Stimulated activated CD8-positive, alpha-beta memory T cell treated with anti-CD3 and anti-CD28 coated beads, Interleukin-7, amount 100 ng/mL, for 4 hours (primary cell): ENCODE measurements around the gene IMMP2L.
"Not testable (repeated sequence)": the region's sequence is repeated elsewhere in the genome, so short reads cannot be mapped to it uniquely, and the experiment has no call there.

ENCODE experiments used
- DNase-seq, 2 donors: peaks; one replicate each; pipeline ENCODE4 v3.0.0-alpha.2; 2020; ENCODE audit warnings: low read depth in 2 of 2

The IMMP2L gene

DNA sequence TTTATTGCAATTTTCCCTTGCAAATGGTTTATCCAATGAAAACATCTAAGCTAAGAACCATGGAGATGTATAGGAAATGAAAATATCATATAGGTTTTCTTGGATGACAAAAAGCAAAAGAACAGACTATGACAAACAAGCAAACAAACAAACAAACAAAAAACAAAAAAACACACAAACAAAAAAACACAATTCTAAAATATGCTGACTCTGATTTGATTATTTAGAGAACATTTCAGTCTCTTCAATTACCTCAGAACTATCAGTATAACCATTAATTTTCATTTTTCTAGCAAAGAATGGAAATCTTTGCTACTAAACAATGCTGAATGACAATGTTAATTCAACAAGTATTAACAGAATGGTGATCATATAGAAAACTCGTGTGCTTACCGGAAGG, 840.9 kb downstream of the IMMP2L start:
- DNase-seq, result no peak

DNA sequence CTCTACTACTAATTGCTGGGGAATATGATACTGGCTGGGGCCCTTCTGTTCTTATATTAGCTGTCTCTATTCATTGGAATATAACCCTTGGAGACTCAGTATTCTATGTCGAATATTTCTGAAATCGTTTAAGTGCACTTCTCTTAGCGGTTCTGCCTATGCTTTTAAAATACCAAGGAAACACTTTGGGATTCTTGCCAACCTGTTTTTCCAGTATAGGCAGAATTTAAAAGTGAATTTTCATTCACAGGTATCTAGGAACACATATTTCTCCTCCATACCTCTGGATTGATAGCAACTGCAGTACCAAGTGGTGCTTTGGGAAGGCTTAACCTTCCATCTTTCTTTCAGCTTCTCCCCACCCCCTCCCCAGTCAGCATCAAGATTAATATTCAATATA, 841.7 kb downstream of the IMMP2L start:
- no peak for DNase-seq

DNA sequence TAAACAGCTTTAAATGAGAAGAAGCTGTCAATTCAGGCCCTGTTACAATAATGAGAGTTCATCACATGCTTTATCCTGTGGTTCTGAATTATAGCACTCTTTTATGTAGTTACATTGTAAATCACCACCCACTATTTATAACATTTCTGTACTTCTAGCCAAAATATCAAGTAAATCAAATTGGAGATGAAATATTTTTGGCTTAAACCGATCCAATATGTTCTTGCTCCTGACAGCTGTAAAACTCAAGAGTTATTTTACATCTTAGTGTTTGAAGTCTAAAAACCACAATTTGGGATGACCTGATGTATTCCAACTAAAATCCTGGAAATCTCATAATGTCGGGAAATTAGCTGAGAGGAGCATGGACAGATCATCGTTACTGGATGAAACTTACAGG, 842.6 kb downstream of the IMMP2L start:
- no peak for DNase-seq

DNA sequence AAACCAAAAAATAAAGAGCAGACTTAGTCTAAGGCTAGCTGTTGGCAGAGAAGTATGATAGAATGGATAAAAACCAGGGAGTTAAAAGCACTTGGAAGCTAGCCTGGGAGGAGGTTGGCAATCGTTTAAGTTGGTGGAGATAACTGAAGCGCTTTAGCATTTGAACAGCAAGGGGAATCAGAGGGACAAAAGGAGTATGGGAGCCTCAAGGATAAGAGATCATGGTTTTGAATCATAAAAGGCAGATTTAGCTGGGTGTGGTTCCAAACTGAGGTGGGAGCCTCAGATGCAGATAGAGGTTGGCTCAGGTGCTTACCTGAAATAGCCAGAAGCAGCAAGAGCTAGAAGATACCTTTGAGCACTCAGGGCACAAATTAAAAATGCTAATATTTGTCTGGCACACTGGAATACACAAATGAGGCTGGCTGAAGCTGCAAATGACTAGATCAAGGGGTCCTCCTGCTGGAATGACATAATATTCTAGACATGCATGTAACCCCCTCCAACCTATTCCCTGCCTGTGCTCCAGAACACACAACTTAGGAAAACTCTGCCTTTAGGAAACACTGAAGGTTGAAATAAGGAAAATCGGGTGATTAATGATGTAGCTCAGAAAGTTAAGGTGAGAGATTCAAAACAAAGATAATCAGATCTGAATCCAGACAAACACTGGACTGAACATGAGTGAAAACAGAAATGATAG, 843.6 kb downstream of the IMMP2L start:
- DNase-seq, result no peak

DNA sequence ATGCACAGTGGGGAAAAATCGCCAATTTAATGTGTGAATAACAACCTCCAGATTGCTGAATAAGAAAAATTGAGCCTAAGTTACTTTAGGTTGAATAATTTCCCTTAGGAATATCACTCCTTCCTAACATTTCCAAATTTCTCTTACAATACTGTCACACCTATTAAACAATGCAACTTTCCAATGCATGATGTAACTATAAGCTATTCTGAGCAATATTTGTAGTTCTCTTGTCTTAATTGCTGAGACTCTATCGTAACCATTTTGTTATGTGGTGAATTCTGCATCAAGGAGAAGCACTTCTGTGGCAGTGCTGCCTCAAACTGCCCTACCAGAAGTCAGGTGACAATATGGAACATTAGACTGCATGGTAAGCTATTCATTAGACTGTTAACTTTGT, 858.1 kb downstream of the IMMP2L start:
- DNase-seq, result no peak

DNA sequence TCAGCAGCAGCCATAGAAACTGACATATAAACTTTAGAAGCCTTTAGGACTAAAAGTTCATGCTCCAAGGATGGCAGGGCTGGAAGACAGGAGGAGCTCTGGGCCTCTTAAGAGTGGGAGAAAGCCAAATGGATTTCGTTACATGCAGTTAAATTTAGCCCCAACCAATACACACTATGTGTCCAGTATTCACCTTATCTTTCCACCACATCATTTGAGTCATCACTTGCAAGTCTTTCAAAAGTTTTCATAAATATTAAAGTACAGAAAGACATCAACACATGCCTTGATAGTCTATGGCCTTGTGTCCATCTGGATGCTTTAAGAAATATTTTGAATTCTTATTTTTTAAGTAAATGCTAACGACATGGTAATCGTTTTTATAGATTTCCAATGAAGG, 863.7 kb downstream of the IMMP2L start:
- DNase-seq, result no peak

DNA sequence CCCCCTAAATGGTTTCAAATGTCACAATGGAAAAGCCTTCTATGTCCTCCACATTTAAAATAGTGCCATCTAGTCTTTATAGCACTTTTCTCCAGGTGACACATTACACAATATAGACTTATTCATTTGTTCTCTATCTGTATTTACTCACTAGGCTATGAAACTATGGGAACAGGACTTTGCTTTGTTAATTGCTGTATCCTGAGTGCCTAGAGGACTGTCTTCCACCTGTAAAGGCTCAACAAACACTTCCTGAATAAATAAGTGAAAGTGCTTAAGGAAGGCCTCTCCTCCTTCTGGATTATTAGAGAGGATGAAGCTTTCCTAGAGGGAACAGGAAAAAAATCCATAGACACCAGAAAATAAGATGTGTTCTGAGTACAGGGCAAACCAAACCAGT, 868.9 kb downstream of the IMMP2L start:
- no peak for DNase-seq

DNA sequence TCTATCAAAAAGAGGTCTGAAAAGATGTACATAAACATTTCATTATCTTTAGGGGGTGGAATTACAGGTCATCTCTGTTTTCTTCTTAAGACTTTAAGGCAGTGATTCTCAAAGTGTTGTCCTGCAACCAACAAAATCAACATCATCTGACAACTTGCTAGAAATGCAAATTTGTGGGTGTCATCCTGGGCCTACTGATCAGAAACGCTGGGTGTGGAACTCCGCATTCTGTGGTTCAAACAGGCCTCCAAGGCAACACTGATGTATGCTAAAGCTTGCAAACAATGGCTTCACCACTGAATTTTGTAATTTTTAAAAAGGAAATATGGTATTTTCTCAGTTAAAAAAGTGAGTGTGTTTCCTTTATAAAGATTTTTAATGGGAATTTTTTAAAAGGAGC, 873.4 kb downstream of the IMMP2L start:
- no peak for DNase-seq

DNA sequence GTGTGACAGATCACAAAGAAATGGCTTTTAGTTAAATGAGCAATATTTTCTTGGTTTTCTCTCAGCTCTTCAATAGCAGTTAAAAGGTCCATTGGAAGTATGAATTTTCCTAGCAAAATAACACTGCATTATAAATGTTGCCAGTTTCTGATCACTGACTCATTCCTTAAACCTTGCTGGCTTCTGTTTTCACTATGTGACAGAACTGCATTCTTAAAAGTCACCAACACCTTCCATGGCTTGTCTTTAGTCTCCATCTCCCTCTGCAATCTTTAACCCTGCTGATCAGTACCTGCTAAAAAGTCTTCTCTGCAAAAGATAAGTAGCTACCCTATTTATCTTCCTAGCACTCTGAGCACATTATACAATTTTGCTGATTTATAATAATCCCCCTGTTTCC, 876.4 kb downstream of the IMMP2L start:
- no peak for DNase-seq

DNA sequence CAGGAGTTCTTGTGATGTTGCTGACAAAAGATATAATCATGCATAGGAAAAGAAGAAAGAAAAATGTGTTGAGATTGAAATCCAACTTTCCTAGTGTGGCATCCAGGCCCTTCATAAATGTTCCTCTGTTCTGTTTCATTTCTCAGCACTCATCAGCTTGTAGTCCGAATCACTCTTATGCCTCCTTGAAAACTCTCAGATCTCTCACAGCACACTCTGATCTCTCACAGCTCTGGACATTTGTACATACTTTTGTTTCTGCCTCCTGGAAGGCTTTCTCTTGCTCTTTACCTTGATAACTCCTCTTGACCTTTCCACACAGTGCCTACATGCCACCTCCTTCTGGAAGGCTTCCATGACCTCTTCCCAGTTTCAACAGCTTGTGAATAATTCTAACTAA, 880.4 kb downstream of the IMMP2L start:
- no peak for DNase-seq

DNA sequence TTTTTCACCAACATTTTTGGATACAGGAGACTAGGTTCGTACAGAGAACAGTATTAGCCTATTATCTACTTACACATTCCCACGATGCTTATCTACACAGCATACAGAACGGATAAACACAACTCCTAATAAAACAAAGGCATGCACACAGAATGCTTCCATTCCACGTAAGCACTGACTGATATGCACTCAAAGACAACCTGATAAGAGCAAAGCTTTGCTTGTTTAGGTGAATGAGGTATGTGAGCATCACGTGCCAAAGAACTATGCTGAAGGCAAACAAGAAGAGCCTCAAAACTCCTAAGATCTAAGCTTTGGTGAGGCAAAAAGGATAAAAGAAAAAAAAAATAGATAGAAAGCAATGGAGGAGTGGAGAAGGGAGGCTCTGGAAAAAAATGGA, 884.9 kb downstream of the IMMP2L start:
- DNase-seq, result no peak

DNA sequence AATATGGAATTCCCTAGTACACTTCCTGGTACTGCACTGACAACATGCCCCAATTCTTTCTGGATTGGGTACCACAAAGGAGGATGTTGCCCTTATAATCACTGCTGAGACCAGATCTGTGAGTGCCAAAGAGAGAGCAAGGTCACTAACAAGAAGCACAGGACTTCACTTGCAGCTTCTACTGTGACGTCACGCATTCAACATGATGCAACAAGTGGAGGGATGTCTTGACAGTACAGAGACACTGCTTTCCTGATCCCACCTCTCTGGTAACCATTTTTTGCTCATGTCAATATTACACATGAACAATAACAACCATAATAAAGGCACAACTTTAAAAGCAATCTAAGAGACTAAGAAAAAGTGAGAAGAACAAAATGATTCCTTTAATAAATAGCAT, 885.5 kb downstream of the IMMP2L start:
- DNase-seq, result no peak

DNA sequence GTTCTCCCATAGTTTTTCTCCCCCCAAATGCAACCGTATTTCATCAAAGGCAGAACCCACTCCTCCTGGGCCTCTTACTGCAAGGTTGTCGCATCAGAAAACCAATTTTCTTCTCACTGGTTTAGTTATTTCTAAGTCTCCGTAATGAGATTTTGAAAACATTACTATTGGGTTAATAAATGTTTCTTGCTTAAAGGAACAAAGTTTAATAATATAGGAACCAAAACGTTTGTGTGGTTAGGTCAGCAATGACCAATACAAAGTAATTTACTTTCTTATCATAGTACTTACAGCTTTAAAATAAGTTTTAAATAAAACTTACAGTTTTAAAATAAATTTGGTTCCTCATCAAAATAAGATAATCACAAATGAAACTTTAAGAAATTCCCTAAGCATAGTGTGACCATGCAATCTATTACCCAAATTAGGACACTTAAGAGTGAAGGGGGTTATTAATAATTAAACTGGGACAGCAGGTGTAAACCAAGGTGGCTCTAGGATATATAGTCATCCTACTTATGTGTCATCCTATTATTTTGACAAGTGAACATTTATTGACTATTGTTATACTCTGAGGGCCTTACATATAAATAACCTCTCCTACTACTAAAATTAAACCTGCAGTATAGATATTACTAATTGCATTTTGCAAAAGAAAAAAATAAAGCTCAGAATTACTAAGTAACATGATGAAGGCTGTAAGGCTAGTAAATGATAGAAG, 886.7 kb downstream of the IMMP2L start:
- DNase-seq, result no peak

DNA sequence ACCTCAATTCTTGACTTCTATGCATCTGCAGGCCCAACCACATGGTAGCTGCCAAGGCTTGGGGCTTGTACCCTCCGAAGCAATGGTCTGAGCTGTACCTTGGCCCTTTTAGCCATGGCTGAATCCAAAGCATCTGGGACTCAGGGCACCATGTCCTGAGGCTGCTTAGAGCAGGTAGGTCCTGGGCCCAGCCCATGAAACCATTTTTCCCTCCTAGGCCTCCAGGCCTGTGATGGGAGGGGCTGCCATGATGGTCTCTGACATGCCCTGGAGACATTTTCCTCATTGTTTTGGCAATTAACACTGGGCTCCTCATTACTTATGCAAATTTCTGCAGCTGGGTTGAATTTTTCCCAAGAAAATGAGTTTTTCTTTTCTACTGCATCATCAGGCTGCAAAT, 889.1 kb downstream of the IMMP2L start:
- no peak for DNase-seq

DNA sequence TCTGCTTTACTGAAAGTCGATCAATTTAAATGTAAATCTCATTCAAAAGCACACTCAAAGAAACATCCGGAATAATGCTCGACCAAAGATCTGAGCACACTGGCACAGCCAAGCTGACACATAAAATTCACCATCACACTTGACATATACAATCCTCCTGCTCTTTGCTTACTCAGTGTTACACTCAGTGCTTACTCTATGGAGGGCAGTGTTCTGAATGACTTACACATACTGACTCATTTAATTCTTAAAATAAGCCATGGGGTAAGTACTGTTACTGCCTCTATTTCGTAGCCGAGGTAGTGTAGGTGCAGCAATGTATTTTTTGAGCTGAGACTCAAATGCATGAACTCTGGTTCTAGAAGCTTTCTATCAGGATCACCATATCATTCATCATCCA, 892.9 kb downstream of the IMMP2L start:
- DNase-seq, result no peak

DNA sequence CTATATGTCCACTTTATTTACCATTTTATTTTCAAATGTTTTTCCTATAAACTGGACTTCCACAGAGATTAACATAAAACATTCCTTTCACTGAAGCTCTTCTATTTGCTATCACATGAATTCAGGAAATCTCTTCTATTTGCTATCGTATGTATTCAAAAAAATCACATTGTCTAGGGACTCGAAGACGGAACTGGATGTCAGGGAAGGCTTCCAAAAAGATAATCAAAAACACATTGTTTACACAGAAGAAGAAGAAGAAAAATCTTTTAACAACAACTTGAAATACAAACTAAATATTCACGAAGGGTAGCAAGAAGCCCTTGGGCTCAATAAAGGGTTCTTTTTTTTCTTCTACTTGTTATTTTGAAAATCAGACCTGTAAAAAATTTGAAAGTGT, 897.5 kb downstream of the IMMP2L start:
- DNase-seq, result no peak

DNA sequence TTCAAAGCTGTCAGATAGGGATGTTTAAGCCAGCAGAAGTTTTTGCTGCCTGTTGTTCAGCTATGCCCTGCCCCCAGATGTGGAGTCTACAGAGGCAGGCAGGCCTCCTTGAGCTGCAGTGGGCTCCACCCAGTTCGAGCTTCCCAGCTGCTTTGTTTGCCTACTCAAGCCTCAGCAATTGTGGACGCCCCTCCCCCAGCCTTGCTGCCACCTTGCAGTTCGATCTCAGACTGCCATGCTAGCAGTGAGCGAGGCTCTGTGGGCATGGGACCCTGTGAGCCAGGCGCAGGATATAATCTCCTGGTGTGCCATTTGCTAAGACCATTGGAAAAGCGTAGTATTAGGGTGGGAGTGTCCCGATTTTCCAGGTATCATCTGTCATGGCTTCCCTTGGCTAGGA, 901.7 kb downstream of the IMMP2L start:
- DNase-seq, result not testable (repeated sequence)

DNA sequence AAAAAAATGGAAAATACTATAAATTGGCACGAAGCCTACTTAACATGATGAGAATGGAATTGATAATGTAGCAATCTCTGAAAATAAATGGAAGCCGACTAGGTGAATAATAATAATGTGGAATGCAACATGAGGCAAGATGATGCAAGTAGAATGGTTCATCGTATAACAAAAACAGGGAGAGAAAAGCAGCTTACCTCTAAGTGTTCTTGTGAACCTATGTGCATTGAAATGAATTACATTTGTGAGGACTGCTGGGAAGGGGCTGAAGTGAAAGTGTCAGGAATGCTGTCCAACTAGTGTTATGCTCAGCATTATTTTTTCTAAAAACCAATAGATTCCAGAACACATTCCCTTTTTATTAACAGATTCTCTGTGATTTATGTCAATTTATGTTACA, 912.0 kb downstream of the IMMP2L start:
- DNase-seq, result no peak

DNA sequence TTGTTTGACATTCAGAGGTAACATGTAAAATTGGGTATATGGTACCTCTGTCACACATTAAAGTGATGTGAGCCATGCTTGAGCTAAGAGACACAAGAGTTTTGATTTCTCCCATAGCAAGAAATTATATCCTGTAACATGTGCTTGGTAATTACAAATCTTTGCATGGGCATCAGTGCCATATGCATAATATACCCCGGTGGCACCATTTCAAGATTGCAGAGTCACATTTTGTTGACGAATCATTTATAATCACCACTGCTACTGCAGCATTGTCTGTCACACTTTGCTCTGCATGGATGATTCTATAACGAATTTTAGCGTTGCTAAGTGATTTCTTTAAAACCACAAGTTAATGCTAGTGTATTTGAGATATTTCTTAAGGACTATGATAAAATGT, 915.0 kb downstream of the IMMP2L start:
- no peak for DNase-seq

DNA sequence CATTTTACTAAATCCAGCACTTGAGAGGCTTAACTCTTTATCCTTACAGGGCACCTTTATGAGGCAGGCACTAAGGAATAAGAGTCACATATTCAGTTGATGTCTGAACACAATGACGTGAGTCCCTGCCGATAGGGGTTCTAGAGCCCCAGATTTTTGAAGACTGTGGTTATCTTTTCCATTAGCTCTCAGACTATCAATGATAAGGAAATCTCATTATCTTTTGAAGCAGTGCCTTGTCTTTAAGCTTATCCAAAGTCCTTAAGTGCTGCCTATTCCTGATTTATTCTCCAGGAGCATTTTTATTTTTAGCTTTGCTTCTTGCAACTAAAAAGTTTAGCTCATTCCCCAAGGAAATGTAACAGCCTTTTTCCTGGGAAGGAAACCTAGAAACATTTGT, 915.5 kb downstream of the IMMP2L start:
- no peak for DNase-seq

DNA sequence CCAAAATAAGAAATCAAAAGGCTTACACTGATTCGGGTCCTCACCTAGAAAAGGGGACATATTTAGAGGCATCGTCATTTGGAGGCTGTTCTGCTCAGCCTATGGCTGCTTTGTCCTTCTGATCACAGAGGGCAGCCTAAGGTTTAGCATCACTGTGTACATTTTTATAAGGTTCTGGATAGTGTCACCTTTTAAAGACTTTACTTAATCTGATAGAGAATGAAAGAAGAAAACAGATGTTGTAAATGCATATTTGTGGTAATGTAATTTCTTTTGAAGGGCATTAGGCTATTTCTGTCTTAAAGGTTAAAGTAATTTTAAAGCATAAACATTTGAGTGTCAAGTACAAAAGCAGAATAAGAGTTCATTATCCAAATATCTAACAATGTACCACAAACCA, 916.7 kb downstream of the IMMP2L start:
- no peak for DNase-seq

DNA sequence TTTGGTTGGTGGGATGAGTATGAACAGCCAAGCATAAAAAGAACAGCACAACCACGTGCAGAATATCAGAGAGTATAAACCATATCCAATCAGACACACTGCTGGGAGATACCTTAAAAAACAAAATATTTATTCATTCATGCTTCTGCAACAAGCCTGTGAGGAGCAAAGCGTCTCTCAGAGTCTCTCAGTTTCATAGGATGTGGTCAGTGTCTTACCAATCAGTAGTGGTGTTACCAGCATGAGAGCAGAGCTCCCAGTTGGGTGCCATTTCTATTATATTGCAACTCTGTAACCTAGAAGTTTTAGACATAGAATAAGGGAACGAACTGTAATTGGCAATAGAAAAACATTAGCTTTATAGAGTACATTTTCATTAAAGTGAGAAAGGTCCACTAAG, 917.2 kb downstream of the IMMP2L start:
- DNase-seq, result no peak

DNA sequence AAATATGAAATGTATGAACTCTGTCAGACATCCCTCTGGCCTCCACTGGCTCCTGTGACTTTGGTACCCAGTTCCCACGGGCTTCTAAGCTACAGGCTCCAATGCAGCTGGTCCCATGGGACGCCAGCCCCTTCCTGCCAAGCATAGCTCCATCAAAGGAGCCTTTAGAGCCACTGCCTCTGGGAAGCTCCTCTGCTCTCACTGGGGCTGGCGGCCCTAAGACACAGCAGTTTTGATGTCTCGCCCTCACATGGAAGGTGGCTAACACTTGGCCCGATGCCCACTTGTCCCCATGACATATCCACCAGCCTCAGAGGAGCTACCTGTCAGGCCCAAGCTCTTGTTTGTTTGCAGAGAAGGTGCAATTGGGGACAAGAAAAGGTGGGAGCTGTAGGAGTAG, 925.0 kb downstream of the IMMP2L start:
- no peak for DNase-seq

DNA sequence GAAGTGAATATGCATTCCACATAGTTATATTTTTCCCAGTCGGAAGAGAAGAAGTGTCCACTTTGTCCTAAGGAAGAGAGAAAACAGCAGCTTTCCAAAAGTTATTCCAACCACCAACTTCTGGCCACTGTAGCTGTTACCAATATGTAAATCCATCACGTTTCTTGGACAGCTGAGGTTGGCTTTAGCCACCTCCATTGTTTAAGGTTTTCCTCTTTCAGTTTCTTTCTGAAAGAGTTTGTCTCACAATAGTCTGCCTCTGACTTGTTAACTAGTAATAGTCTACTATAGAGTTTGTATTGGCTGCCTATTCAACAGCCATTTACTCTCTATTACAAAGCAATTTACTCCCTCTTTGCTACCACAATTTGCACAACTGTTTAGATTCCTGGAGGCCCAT, 929.0 kb downstream of the IMMP2L start:
- DNase-seq, result no peak
